Astrocyte (in vitro differentiated cells and primary cell): ENCODE results near the gene TNFRSF12A.

Experiments
- CTCF ChIP-seq: IDR thresholded peaks from 2 replicates; pipeline ENCODE4 v1.5.1; 2011; ENCODE audit warnings: low read depth, mild to moderate bottlenecking, inconsistent platforms, low read length, moderate library complexity; ENCODE audit not compliant: insufficient read depth
- EZH2 ChIP-seq: IDR thresholded peaks from 2 replicates; pipeline ENCODE4 v1.6.1; 2012; ENCODE audit warnings: mild to moderate bottlenecking, low read length, inconsistent platforms; ENCODE audit not compliant: insufficient read depth

- TF ChIP-seq EZH2 (no peak), CTCF (no peak)
These were observed 47.1 kb upstream of the TNFRSF12A start for GRCh38 chr16:2973093-2973492.
